HG02943 (cell line): Measurements from ENCODE around the gene ZNF678.

ENCODE experiments used
- ATAC-seq: cut with Tn5 transposase; IDR thresholded peaks from one replicate; pipeline ENCODE4 v1.9.1; 2021; ENCODE audit warnings: mild to moderate bottlenecking, low read depth, moderate library complexity; ENCODE audit not compliant: unreplicated experiment

The ZNF678 gene

GRCh38 chr1:227563324-227564201 lies at the start of gene ZNF678:
Gene ZNF678, plus strand, starts transcription at chr1:227563556. Its CDS starts 87,436 bp downstream, at chr1:227650992.
- ATAC-seq = peak; percentile 94

DNA sequence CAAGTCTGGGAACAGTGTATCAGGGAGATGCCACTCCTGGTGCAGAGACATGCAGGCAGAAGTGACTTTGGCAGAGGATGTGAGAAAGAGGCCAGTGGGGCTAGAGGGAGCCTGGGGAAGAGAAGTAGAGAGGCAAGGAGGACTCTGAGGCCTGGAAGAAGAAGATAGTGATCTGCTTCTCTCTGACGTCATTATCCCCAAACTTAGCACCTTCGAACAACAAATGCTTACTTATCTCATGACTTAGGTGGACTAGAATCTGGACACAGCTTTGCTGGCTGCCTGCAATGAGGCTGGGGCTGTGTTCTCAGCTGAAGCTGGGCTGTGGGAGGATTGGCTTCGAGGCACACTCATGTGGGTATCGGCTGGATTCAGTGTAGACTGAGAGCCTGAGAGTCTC lies 44.5 kb upstream of the ZNF678 start:
- no peak for ATAC-seq

- no peak for ATAC-seq
Measured at GRCh38 chr1:227521782-227522181, 41.6 kb upstream of the ZNF678 start.

DNA sequence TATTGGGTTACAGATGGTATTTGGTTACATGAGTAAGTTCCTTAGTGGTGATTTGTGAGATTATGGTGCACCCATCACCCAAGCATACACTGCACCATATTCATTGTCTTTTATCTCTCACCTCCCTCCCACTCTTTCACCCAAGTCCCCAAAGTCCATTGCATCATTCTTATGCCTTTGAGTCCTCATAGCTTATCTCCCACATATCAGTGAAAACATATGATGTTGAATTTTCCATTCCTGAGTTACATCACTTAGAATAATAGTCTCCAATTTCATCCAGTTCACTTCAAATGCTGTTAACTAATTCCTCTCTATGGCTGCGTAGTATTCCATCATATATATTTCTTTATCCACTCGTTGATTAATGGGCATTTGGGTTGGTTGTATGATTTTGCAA lies 36.8 kb upstream of the ZNF678 start:
- ATAC-seq = no peak

- no peak for ATAC-seq
Measured at GRCh38 chr1:227532019-227532619, 31.2 kb upstream of the ZNF678 start.

DNA sequence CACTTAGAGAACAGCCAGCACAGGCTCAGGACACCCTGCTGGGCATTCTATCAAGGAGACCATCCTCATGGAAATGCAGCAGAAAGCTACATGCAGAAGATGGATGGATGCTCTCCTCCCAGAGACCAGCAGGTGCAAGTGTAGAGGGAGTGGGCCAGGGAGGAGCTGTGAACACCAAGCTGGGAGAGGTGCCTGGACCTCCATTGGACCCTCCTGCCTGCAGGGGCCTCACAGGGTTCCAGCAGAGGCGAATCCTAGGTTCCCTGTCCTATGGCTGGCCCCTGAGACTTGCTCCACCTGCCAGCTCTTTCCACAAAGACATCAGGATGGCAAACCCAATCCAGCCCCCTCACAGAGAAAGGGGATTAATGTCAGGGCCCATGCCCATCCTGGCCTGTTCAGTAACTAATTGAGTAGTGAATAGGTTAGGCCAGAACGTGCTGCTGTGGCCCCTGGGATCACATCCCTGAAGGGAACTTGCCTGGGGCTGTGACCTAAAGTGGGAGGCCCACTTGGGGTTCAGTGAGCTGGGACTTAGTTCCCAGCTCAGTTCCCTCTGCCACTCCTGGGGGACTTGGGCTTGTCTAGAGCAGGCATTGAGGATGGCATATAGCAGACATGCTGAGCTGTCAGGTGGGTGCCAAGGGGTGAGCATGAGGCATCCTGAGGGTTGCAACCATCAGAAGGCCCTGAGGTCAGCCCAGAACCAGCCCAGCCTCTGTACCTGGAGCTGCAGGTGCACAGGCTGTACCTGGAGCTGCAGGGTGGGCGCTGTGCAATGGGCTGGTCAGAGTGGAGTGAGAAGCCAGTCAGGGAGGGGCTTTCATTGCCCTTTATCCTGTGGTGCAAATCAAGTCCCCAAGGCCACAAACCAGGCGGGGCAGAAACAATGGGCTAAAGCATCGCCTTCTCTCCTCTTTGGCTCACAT lies 22.9 kb upstream of the ZNF678 start:
- ATAC-seq = no peak

DNA sequence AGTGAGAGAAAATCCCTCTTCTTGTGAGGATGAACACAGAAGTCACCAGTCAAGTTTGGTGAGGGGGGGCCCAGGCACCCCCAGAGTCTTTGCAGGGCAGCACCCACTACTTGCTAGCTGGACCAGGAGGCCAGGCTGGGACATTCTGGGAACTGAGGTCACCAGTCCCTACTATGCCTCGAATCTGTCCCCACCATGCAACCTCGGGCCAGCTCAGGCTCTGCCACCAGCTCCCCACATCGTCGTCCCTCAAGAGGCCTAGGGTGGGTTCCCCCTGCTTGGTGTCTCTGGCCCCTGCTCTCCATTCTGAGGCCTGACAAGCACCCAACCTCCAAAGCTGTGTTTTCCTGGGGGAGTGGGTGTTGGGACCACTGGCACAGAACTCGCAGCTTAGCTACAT lies 22.2 kb upstream of the ZNF678 start:
- ATAC-seq = no peak

- ATAC-seq = no peak
Measured at GRCh38 chr1:227541796-227542152, 21.6 kb upstream of the ZNF678 start.

GRCh38 chr1:227542153-227543120 lies 20.9 kb upstream of the ZNF678 start:
- peak; percentile 93 for ATAC-seq

DNA sequence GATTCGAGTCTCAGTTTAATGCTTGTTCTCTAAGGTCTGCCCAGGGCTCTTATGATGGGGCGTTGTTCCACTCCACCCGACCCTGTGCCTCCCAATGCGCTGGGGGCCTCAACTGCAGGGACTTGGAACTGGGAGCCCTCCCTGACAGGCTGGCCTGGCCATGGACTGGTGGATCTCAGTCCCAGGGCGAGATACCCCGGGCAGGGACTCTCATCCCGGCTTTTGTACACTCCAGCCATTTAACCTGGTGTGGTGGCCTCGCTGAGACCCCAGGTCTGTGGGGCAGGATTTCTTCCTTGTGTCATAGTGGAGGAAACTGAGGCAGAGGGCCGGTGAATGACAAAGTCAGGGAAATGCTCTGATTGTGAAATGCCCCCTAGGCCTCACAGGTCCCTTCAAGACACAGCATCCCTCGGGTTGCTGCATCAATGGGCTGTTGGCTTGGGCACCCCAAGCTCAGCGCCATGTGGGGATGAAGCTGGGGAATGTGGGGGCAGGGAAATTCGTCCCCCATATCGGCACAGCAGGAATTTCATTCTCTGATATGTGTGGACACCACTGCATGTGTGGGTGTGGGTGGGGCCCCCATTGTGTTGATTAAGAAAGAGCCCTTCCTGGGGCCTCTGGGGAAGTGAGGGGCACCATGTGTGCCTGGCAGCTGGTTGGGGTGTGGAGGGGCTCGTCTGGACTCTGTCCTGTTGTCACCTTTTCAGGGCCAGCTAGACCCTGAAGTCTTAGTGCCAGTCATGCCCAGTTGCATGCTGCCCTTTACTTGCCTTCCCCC lies 19.9 kb upstream of the ZNF678 start:
- no peak for ATAC-seq

GRCh38 chr1:227544067-227545050 lies 19.0 kb upstream of the ZNF678 start:
- no peak for ATAC-seq

DNA sequence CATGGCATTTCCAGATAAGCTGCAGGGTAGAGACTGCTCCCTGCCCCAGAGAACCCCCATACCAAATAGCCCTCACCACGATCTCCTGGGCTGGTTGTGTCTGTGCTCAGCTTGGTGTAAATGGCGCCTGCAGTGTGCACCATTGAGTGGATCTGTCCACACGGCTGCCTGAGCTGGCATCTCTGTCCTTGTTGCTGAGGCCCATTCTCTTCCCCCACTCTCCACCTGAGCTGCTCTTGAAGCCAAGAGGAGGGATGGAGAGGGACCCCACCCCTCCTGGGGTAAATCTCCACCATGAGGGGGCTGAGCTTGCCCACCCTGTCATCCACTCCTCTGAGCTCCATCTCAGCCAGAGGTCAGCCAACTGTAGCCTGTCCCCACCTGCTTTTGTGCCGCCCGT lies 18.0 kb upstream of the ZNF678 start:
- ATAC-seq = no peak

DNA sequence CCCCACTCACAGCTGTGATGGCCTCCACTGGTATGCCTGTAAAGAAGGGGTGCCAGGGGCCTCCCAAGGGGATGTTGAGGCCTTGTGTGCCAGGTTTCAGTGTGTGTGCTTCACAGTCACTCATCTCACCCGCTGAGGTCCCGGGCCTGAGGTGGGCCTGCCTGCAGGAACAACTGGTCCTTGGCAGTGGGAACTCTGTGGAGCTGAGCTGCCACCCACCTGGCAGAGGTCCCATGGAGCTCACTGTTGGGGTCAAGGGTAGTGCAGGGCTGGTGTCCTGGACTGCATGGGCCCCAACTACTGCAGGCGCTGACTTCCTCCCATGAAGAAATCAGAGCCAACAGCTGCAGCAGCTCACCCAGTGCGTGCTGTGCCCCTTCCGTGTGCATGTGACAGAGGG lies 17.3 kb upstream of the ZNF678 start:
- ATAC-seq = no peak

DNA sequence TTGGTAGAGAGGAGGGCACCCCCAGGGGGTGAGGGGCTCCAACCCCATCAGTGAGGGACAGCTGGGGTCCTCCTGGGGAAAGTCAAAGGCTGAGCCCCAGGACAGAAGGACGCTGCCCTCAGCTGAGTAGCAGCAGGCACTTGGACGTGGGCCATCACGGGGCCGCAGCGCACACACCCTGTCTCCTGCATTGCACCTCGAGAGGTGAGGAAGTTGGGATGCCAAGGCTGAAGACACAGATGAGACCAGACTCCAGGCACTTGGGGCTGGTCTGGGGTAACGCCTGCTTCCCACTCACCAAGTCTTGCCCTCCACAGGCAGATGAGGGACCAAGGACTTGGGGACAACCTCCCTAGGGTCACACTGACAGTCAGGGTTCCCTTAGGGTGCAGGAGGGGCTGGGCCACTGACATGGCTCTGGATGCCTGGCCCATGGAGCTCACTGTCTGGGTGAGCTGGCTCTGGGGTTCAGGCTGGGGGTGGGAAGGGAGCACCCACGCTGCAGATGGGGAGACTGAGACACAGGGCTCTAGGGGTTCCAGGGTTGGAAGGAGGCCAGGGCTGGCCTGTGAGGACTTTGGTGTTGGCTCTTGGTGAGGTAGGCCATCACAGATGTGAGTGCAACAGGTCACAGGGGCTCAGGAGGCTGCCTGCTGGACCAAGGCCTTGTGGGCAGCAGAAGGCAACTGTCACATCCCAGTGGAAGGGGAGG lies 16.6 kb upstream of the ZNF678 start:
- ATAC-seq = no peak

DNA sequence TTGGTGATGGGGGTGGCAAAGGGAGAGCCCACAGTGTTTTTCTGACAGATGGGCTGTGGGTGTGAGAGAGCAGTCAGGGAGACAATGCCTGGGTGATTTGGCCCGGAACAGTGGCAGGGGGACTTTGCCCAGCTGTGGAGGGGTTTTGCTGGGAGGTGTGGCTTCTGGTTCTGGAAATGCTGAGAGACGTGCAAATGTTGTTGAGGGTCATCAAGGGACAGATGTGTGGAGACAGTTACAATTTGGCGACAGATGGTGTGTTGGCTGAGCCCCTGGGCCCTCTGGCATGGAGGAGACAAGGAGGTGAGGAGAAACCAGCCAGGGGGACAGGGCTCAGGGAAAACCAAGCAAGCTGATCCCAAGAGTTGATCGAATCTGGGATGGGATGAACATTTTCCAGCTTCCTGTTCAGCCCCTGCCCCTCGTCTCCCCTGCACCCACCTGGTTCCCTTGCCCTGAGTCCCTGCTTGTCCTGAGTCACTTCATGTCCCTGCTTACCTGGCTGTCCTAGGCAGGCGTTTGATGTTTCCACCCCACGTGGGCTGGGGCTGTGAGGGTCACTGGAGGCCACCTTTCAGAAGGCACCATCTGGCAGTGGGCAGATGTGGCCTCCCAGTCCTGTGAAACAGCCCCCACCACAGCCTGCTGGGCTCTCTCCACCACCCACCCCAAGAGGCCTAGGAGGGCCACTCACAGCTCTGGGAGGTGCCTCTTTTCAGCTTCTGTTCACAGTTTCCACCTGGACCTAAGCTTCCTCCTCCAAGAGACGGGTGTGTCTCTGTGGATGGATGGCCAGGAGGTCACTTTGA lies 15.8 kb upstream of the ZNF678 start:
- ATAC-seq = no peak

DNA sequence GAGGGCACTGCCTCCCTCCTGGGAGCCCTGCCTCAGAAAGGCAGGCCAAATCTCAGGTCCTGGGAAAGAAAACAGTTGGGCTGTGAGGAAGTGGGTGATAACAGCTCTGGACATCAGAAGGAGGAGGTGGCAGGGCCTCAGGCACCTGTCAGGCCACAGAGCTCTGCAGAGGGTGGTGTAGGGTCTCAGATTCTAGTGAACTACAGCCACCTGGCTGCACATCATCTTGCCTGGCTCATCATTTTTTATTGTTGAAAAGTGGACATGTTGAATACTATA lies 15.3 kb upstream of the ZNF678 start:
- no peak for ATAC-seq

DNA sequence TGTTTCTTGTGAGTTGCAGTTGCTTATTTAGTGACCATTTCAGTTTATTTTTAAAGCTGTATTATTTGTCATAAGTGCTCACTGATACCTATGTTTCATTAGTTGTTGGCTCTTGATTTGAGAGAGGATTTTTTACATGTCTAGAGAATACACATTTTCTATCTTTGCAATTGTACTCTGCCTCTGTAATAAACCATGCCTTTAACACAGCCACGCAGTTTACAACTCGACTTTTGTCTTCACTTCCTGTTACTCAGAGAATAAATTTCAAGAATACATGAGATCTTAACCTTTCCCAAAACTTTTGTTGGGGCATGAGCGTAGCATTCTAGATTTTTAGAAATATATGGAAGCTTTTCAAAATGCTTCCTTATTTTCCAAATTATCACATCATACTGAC lies 14.9 kb upstream of the ZNF678 start:
- no peak for ATAC-seq
